ENCODE data around the gene HNF1A. TPM values are rescaled to one million over a fixed set of nuclear protein-coding genes. Genes with fewer than 3 reads are reported as not detected.
A peak's percentile ranks its signal among the peaks of the same experiment; 100 is the strongest.

HNF1A gene
- total RNA-seq, 1 donor from 2014 or later, result not detected

- Histone ChIP-seq H3K4me3 (no peak overlapping the region), H3K4me1 (no peaks in the 10 kb centered on the region), H3K9me3 (no peaks in the 10 kb centered on the region), H3K27ac (no peak overlapping the region), H3K36me3 (no peaks in the 10 kb centered on the region), H3K27me3 (no peaks in the 10 kb centered on the region)
- TF ChIP-seq, protein P1, sequence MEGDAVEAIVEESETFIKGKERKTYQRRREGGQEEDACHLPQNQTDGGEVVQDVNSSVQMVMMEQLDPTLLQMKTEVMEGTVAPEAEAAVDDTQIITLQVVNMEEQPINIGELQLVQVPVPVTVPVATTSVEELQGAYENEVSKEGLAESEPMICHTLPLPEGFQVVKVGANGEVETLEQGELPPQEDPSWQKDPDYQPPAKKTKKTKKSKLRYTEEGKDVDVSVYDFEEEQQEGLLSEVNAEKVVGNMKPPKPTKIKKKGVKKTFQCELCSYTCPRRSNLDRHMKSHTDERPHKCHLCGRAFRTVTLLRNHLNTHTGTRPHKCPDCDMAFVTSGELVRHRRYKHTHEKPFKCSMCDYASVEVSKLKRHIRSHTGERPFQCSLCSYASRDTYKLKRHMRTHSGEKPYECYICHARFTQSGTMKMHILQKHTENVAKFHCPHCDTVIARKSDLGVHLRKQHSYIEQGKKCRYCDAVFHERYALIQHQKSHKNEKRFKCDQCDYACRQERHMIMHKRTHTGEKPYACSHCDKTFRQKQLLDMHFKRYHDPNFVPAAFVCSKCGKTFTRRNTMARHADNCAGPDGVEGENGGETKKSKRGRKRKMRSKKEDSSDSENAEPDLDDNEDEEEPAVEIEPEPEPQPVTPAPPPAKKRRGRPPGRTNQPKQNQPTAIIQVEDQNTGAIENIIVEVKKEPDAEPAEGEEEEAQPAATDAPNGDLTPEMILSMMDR (IDR thresholded peaks at IDR 0.05), result peak; percentile 69 to 81 (median 71)
- DNase-seq (ENCODE audit: low spot score in 2 of 2), result no peak
- intact Hi-C loops (cut with DNase I), result loop anchor here (1.0 to 10.0 kb wide), 3 partner anchors 247 to 389 kb away; partner anchors contain the start of gene ACADS
Observed at GRCh38 chr12:120971299-120972180, 6.8 kb upstream of the HNF1A start.

DNA sequence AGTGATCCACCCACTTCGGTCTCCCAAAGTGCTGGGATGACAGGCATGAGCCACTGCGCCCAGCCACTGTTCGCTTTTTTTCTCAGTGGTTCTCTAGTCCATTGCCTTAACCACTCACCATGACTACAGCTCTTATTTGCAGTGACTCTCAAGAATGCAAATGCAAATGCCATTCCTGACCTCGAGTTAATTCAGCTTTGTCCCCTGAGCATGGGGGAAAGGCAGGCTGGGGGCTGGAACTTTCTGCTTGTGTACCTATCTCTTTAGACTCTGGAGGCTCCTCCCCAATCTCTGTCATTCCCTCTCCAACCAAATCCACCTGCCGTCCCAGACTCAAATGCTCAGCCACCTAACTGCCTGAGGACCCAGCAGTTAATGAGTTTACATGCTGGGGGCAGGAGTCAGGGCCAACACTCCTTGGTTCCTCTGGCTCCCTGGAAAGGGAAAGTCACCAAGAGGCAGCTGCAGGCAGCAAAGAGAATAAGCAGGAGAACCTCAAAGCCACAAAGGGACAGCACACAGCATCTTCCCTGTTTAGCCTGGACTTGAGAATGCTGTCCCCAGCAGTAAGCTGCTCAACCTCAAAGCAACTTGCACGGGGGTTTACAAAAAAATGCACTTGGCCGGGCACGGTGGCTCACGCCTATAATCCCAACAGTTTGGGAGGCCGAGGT lies 5.3 kb upstream of the HNF1A start:
- H3K4me1 ChIP-seq, result no peaks in the 10 kb centered on the region
- intact Hi-C loops (cut with DNase I), result loop anchor here (10.0 kb wide), 1 partner anchor 248 kb away; the partner anchor contains the start of gene ACADS
- H3K9me3 ChIP-seq, result no peaks in the 10 kb centered on the region
- DNase-seq (ENCODE audit: low spot score in 2 of 2), result no peak
- TF ChIP-seq, protein P1 (IDR thresholded peaks at IDR 0.05), result no peak
- H3K27ac ChIP-seq, result no peak overlapping the region
- H3K36me3 ChIP-seq, result no peaks in the 10 kb centered on the region
- no peak overlapping the region for H3K4me3 ChIP-seq
- H3K27me3 ChIP-seq, result no peaks in the 10 kb centered on the region

GRCh38 chr12:120977531-120978295 lies 630 bp upstream of the HNF1A start:
- Histone ChIP-seq H3K4me1 (no peaks in the 10 kb centered on the region), H3K4me3 (peak overlapping the region in 1 of 2 donors; percentile 57), H3K36me3 (no peaks in the 10 kb centered on the region), H3K9me3 (no peaks in the 10 kb centered on the region), H3K27me3 (no peaks in the 10 kb centered on the region), H3K27ac (peak overlapping the region in 1 of 2 donors; percentile 30)
- DNase-seq (ENCODE audit: low spot score in 2 of 2), result no peak
- intact Hi-C loops (cut with DNase I), result loop anchor here (10.0 kb wide), 1 partner anchor 253 kb away; the partner anchor contains the start of gene ACADS
- TF ChIP-seq, protein P1 (IDR thresholded peaks at IDR 0.05), result no peak

- Histone ChIP-seq H3K36me3 (no peaks in the 10 kb centered on the region), H3K27me3 (no peaks in the 10 kb centered on the region), H3K4me1 (no peaks in the 10 kb centered on the region), H3K4me3 (no peak overlapping the region), H3K9me3 (no peaks in the 10 kb centered on the region), H3K27ac (no peak overlapping the region)
- DNase-seq (ENCODE audit: low spot score in 2 of 2), result no peak
- TF ChIP-seq, protein P1 (IDR thresholded peaks at IDR 0.05), result no peak
- intact Hi-C loops (cut with DNase I), result loop anchor here (10.0 kb wide), 1 partner anchor 255 kb away; the partner anchor contains the start of gene ACADS
Observed at GRCh38 chr12:120979220-120979861, 998 bp downstream of the HNF1A start.
